Mucosa of descending colon (tissue), 3 donors: Measurements from ENCODE around the gene CRYGA. TPM values are rescaled to one million over a fixed set of nuclear protein-coding genes. Genes with fewer than 3 reads are reported as not detected.

ENCODE experiments used
- ATAC-seq: fragments of 200-7000 bp; cut with Tn5 transposase; one replicate; pipeline ENCODE4 v1.9.1; 2020; ENCODE audit warnings: mild to moderate bottlenecking, moderate library complexity
- DNase-seq, 3 donors: peaks; one replicate each; pipeline ENCODE4 v3.0.0-alpha.2; 2020
- H3K36me3 ChIP-seq: fragments of 200-600 bp; one replicate; pipeline ENCODE4 v1.8.0; 2021; ENCODE audit warnings: low read depth, mild to moderate bottlenecking
- H3K4me1 ChIP-seq: fragments of 200-600 bp; one replicate; pipeline ENCODE4 v1.8.0; 2021; ENCODE audit warnings: low read depth, mild to moderate bottlenecking
- H3K4me3 ChIP-seq: fragments of 200-600 bp; one replicate; pipeline ENCODE4 v1.8.0; 2021; ENCODE audit warnings: mild to moderate bottlenecking
- H3K9me3 ChIP-seq: fragments of 200-600 bp; one replicate; pipeline ENCODE4 v1.8.0; 2021; ENCODE audit warnings: mild to moderate bottlenecking
- CTCF ChIP-seq: fragments of 200-600 bp; IDR thresholded peaks from one replicate; pipeline ENCODE4 v1.8.0; 2022; ENCODE audit warnings: antibody characterized with exemption, mild to moderate bottlenecking
- intact Hi-C, 2 donors: fragments of 100-400 bp; cut with DNase I in 1 of 2; cut with micrococcal nuclease in 1 of 2; formaldehyde crosslinking; loops; one replicate each; pipeline versions ENCODE4 v1.11.0 to v1.11.1; 2022; cut with DNase I, micrococcal nuclease
- total RNA-seq, 3 donors: library from RNA; stranded (reverse); fragmentation: NEBNext Ultra II Directional in 2 of 3; extraction: Animal tissue kit (Norgen Biotek cat#: 25700) in 2 of 3; gene quantifications; one replicate each; pipeline versions ENCODE4 v1.2.1 to v1.2.4, GENCODE V29; 2021 to 2023
- donor health status: DM: no; HTN: no; CAD: no; lungs with moderate emphysema.
- donor health status: DM: no; HTN: no; CAD: no.
- donor health status: DM: no; HTN: yes; CAD: no.

Gene CRYGA
- total RNA-seq, 3 donors from 2014 or later = not detected

- TF ChIP-seq CTCF = no peak
- Histone ChIP-seq H3K9me3 (no peaks in the 10 kb centered on the region), H3K4me1 (no peaks in the 10 kb centered on the region), H3K4me3 (no peak overlapping the region), H3K36me3 (no peaks in the 10 kb centered on the region)
- intact Hi-C loops = no loop called here
- ATAC-seq = no peak
- DNase-seq = no peak
These were observed 7.0 kb downstream of the CRYGA start for GRCh38 chr2:208156439-208156838.

GRCh38 chr2:208153156-208153555, 10.2 kb downstream of the CRYGA start:
- no peak for TF ChIP-seq CTCF
- intact Hi-C loops = no loop called here
- no peaks in the 10 kb centered on the region for H3K36me3 ChIP-seq

GRCh38 chr2:208150956-208151355, 12.4 kb downstream of the CRYGA start:
- no peak for TF ChIP-seq CTCF
- Histone ChIP-seq H3K4me1 (no peaks in the 10 kb centered on the region), H3K36me3 (no peaks in the 10 kb centered on the region), H3K9me3 (no peaks in the 10 kb centered on the region), H3K4me3 (no peak overlapping the region)
- ATAC-seq (no peak), DNase-seq (no peak)
- intact Hi-C loops = no loop called here

More at GRCh38 chr2:208153156-208153555, 10.2 kb downstream of the CRYGA start:
- no peak for ATAC-seq
- DNase-seq = no peak
- Histone ChIP-seq H3K4me3 (no peak overlapping the region), H3K4me1 (no peaks in the 10 kb centered on the region), H3K9me3 (no peaks in the 10 kb centered on the region)

- no peaks in the 10 kb centered on the region for H3K4me1 ChIP-seq
- H3K4me3 ChIP-seq = no peak overlapping the region
- H3K36me3 ChIP-seq = no peaks in the 10 kb centered on the region
- intact Hi-C loops = no loop called here
- ATAC-seq = no peak
- no peaks in the 10 kb centered on the region for H3K9me3 ChIP-seq
- no peak for TF ChIP-seq CTCF
- DNase-seq = no peak
These were observed 13.3 kb downstream of the CRYGA start for GRCh38 chr2:208150094-208150493.

GRCh38 chr2:208148803-208149202, 14.6 kb downstream of the CRYGA start:
- intact Hi-C loops = no loop called here
- H3K4me1 ChIP-seq = no peaks in the 10 kb centered on the region
- H3K36me3 ChIP-seq = no peaks in the 10 kb centered on the region
- ATAC-seq (no peak), DNase-seq (no peak)
- TF ChIP-seq CTCF = no peak
- no peaks in the 10 kb centered on the region for H3K9me3 ChIP-seq
- H3K4me3 ChIP-seq = no peak overlapping the region

GRCh38 chr2:208147759-208148158, 15.6 kb downstream of the CRYGA start:
- no peaks in the 10 kb centered on the region for H3K36me3 ChIP-seq
- TF ChIP-seq CTCF = no peak
- H3K9me3 ChIP-seq = no peaks in the 10 kb centered on the region
- DNase-seq (no peak), ATAC-seq (no peak)
- no peaks in the 10 kb centered on the region for H3K4me1 ChIP-seq
- intact Hi-C loops = no loop called here
- no peak overlapping the region for H3K4me3 ChIP-seq
